Effector CD8-positive, alpha-beta T cell (primary cell): ENCODE measurements around the gene LEMD1.

ENCODE experiments used
- DNase-seq: peaks from one replicate; lab custom pipeline; 2025; lab: John Stamatoyannopoulos, UW

Gene LEMD1

DNA sequence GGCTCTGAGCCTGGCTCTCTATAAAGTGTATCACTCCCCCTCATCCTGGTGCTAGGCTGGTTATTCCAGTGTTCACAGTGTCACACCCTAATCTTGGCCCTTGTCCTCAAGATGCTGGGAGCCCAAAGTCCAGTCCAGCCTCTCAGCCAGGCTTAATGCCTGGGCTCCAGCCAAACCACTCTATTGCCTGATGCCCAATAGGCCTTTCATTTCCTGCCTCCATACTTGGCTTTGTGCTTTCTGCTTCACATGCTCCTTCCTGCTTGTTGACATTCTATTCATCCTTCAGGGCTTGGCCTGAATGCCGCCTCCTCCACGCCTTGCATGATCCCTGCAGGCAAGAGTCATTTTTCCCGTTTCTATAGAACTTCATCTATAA is 66.8 kb downstream of the LEMD1 start:
- DNase-seq = no peak

DNA sequence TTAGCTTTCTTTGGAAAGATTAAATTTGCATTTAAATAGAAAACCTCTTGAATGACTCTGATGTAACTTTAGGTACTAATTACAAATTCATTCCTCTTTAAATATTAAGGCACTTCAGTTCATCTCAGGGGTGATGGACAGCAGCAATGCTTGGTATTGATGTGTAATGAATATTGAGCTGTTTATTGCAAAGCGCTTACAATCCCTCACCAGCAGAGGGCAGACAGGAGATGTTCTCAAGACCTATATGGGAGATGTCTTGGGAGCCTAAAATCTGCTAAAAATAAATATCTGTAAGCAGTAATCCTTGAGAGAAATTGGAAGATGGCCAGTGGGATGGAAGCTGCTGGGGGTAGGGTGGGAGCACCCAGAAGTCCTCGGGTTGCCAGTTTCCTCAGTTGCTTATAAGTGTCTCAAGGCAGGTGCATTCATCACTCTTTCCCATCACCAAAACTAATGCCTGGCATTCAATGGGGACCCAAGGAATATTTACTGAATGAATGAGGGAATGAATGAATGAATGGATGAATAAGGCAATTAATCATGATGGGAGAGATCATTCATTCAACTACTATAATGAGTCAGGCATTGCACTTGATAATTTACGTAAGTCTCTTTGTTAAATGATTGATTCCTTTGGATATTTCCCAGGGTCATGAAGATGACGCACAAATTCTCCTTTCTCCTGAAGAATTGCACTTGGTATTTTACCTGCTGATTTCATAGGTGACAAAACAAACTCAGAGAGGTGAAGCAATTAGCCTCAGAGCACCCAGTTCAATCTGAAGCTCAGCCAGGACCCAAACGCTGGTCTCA is 67.4 kb downstream of the LEMD1 start:
- peak; percentile 48 for DNase-seq

DNA sequence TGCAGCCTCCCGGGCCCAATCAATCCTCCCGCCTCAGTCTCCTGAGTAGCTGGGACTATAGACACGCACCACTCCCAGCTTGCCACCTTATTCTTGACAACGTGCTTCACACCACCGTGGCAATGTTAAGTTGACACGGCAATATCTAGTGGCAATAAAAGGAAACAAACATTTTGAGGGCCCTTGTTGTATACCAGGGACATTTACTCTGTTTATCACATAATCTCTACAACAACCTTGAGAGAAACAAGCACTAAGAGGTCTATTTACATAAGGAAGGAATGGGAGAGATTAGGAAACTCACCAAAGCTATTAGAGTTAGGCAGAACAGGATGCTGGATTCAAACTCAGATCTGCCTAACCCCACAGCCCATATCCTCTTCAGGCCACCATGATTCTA is 68.2 kb downstream of the LEMD1 start:
- DNase-seq = no peak

DNA sequence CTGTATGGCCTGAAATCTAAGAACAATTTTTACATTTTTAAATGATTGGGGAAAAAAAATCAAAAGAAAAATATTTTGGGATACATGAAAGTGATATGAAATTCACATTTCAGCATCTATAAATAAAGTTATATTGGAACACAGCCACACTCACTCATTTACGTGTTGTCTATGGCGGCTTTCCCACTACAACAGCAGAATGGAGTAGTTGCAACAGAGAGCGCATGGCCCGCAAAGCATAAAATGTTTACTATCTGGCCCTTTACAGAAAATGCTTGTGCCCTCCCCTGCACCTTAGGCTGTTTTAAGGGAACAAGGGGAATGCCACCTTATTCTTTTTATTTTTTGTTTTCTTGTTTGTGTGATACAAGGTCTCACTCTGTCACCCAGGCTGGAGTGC is 68.7 kb downstream of the LEMD1 start:
- no peak for DNase-seq

DNA sequence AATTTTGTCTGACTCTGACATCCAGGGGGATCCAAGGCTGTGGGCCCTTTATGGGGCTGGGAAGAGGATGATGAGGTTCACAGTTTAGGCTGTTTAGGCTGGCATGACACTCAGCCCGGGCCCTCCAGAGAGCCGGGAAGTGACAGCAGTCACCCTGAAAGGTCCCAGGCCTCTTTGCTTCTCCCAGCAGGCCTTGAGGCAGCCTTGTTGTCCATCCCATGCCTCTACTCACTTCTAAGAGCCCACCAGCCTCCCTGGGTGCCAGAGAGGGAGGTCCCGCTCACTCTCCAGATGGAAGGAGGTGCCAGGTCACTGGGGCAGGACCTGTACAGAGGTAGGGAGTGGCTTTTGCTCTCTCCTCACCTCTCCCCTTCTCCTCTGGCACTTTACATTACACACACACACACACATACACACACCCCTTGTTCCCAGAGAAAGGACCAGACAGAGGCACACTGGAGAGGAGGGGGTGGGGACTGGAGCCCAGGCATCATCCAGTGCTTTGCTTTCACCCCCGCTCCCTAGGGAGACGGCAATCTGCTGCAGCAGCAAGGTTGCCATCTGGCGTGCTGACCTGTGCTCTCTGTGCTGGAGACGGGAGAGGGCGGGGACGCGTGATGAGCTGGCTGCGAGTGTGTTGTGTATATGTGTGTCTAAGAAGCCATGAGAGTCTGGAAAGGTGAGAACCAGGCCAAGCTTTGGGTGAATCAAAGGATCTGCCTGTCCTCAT is 69.7 kb downstream of the LEMD1 start:
- no peak for DNase-seq

DNA sequence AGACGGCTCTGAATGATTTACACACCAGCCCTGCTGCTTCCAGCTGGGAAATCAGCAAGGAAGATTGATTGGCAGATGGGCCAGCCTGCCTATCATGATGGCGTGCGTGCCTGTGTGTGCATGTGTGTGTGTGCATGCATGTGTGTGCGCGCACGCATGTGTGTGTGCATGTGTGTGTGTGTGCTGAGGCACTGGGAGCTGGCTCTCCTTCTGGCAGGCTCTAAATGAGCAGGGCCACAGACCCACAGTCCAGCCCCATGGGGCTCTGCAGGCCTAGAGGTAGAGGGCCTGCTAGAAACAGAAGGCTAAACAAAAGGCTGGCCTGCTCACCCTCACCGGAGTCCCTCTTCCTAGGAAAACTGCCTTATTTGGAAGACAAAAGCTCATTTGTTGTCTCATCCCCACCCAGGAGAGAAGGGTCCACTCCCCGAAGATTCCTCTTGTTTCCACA is 71.1 kb downstream of the LEMD1 start:
- DNase-seq = no peak

DNA sequence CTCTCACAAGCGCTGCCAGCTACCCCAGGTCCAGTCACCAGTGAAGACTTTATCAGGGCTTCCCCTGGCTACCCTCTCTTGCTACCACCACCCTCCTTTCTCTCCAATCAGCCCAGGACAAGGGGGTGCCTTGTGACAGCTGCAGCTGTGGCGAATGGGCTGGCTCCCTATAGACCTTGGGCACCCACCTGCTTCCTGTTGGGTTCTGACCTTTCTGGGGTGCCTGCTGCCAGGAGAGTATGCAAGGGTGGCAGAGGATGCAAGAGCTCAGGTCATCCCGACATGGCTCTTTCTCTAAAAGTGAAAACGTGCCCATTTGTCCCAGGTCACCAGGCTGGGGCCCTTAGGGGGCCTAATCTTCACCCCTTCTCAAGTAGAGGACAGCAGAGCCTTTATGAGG is 71.7 kb downstream of the LEMD1 start:
- no peak for DNase-seq

DNA sequence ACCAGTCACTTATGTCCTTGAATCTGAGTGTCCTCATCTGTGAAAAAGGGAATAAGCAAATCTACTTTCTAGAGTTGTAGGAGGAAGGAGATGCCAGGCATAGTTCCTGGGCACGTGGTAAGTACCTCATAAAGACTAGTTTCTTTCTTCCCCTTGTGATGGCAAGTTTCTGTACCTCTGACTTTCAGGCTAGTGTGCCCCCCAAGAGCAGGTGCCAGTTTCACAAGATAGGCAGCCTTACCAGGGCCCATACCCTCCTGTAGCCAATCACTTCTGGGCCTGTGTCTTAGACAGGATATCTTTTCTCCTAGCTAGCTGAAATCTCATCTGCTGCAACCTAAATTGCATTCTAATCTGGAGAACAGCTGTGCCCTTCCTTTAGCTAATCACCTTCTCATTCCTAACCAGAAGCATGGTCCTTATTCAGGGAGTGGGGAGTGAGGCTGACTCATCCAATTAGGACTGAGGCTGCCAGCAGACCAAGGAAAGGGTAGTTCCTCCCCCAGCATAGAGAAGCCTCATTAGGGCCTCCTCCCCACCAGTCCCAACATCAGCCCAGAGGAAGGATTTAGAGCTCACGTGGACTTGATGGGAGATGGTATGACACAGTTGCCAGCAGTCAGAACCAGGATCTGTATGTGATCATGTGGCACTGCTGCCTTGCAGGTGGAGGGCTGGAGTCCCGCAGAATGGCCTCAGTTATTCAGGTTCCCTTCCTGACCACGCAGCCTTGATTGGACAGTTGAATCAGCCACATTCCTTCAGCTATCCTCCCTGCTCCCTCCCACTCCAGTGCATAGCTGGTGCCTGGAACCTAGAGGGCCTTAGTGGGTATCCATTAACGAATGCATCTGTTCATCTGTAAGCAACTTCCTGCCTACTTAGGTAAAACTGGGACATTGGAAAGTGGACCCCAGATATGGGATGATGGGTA is 73.0 kb downstream of the LEMD1 start:
- no peak for DNase-seq

DNA sequence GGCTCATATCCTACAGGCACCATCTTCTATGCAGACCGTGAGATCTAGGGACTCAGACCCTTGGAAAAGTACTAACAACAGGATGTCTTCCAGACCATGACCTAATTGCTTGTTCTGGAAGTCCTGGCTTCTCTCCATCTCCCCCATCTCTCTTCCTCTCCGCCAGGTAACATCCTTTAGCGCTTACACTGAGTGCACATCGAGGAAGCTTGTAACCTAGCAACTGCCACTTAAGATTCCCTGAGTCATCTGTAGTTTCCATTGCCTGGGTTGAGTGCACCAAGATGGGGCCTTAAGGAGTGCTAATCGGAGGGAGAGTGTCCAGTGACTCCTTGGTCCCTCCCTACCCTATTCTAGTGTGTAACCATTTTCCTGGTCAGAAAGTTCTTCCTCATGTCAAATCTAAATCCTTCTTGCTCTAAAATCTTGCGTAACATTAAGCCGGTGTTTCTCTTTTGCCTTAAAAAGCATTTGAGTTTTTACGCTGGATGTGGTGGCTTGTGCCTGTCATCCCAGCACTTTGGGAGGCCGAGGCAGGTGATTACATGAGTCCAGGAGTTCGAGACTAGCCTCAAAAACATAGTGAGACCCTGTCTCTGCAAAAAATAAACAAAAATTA is 74.8 kb downstream of the LEMD1 start:
- no peak for DNase-seq

DNA sequence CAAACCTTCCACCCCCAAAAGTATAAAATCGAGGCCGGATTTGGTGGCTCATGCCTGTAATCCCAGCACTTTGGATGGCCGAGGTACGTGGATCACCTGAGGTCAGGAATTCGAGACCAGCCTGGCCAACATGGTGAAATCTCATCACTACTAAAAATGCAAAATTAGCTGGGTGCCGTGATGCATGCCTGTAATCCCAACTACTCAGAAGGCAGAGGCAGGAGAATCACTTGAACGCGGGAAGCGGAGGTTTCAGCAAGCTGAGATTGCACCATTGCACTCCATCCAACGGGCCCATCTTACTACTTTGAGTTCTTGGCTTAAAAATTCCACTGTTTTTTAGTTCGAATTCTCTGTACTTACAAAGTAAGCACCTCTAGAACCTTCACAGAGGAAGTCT is 76.1 kb downstream of the LEMD1 start:
- DNase-seq = no peak

DNA sequence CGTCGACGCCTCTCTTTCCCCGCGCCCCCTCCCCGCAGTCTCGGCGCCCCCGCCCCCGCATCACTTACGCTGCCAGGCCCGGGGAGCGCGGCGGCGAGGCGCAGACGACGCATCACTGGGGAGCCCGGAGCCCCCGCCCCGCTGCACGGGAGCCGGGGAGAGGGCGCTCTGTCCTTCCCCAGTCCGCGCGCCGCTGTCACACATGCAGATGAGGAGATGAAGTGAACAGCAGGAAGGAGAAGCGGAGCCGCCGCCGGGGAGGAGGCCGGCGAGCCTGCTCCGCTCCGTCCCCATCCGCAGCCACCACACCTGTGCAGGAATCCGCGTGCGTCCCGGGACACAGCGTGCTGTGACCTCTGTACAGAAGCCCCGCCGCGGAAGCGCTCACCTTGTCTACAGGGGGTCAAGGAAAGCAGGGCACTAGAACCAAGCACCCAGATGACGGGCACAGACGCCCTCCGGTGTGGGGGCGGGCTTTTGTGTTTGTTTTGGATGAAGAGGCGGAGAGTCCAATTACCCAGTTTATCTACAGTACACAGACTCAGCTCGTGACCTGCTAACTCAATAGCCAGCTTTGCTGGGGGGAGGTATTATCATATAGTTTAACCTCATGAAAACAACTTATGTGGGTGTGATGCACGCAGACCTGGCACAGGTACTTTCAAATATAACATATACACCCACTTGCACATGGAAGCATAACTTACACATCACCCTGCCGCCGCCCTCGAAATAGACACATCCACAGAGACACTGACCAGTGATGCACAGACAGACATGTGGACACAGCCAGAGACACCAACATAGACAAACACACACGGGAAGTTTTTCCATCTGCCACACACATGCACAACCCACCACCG is 77.6 kb downstream of the LEMD1 start:
- DNase-seq = peak; percentile 14

DNA sequence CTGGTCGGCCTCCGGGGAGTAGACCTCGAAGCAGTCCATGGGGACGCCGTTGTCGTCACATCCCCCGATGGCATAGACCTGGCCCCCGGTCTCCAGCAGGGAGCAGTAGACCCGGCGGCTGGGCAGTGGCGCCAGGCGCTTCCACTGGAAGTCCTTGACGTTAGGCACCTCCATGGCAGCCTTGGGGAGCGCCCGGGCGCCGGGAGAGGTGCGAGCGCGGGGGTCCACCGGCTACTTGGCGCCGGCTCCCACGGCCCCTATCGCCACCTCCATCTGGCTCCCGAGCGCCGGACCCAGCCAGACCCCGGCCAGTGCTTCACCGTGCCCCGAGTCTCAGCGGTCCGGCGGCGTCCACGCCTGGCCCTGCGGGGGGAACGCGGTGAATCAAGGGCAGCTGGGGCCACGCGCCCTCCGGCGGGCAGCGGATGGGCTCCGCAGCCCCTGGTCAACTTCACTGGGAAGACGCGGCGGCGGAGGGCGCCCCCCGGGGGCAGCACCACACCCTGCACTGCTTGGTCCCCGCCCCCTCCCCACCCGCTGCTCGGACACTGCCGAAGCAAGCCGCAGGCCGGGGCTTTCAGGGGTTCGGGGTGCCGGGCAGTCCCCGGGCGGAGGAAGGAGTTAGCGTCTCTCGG is 78.3 kb downstream of the LEMD1 start:
- DNase-seq = no peak

DNA sequence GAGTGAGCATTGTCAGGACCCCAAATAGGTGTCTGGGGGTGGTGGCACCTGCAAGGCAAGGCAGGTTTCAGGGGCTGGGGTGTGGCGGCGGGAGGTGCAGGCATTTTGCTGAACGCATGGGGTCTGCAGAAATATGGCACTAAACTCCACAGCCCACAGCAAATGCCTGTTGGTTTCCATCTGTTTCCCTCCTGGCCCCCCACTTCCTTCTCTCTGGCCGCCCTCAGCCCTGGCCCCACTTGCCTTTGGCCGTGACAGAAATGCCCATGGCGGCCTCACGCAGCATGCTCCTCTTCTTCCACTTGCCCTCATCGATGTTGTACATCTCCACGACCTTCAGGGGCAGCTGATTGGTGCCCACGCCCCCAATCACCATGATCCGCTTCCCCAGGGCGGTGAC is 78.9 kb downstream of the LEMD1 start:
- no peak for DNase-seq

DNA sequence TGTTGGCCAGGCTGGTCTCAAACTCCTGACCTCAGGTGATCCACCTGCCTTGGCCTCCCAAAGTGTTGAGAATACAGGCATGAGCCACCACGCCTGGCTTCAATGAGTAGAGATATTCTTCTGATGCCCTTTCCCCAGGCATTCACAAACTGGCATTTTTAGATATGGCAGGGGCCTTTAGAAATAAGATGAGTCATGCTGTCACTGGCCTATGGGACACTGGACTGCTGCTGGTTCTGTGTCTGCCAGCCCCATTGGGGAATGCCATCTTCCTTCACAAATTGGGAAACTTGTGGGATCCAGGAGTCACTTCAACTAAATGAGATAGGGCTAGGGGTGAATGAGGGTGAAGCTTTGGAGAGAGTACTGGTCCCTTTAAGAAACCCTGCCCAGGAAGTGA is 81.2 kb downstream of the LEMD1 start:
- no peak for DNase-seq

DNA sequence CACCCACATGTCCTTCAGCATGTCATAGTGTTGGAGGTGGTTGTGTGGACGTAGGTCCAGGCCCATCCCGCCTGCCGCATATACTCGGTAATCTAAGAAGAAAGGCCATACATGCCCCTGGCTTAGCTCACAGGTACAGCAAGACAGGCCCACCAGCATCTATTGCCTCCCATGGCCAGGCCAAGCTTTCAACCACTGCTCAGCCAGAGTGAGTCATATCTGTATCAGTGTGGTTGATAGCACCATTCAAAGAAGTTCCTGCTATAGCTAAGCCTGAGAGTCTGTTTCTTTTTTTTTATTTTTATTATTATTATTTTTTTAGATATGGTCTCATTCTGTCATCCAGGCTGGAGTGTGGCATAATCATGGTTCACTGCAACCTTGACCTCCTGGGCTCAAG is 82.1 kb downstream of the LEMD1 start:
- no peak for DNase-seq

DNA sequence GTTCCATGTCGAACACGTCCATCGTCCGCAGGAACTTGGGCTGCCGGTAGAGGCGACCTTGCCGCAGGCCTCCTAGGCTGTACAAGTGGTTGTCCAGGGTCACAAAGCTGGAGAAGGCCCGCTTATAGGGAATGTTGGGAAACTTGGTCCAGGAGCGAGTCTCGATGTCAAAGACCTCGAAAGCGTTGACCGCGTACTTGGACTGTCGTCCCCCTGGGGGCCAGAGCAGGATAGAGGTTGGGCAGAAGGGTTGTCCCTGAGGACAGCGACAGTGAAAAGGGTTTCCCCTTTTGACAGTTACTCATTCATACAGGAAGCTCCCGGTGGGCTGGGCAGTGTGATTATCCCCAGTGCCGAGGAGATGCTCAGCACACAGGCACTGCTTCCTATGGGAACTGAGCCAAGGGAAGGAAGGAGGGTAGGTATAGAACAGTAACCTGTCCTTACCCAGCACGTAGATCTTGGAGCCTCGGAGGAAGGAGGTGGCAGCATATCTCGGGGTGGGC is 82.6 kb downstream of the LEMD1 start:
- DNase-seq = no peak

DNA sequence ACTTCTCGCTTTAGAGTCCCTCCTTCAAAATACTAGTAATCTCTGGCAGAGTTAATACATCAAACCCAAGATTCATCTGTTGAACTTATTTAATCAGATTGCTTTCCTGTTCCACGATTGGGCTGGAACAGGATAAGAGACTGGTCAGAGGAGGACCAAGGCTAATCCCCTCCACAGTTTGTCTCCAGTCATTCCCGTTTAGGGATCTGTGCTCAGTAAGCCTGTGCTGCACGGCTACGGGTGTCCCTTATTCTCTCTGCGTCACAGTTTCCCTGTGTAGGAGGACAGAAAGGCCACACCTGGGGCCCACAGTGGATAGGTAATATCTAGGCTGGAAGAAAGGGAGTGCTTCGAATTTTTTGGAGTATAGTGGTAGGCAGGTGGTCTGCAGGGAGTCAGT is 83.8 kb downstream of the LEMD1 start:
- no peak for DNase-seq

DNA sequence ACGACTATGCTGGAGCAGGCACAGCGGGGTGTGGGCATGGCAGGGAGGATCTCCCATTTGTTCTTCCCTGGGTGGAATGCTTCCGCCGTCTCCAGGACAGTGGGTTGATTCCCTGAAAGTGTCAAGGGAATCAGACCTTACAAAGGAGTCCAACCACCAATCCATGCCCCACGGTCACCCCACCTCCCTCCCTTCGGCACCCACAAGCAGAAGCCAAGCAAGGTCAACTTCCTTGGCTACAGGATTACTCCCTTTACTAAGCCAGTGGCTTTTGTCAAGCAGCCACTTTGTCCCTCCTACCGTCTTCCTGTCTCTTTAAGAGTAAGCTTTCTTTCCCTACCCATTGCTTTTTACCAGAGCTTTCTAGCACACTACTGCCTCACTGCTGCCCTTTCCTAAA is 84.4 kb downstream of the LEMD1 start:
- no peak for DNase-seq

DNA sequence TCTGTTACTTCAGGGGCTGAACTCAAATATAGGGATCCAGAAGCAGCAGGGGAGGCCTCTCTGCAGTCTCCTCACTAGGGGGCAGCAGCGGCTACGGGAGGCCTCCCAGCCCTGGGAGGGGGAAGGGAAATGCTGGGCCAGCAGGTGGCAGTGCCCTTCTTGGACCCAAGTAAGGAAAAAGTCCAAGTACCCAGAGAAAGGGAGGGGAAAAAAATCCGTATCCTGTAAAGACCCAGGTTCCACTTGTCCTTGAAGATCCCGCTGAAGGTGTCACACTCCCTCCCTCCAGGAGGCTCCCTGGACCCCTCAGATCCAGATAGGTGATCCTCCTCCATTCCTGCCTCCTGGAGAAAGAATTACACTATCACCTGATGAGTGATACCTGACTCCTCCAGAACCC is 86.2 kb downstream of the LEMD1 start:
- DNase-seq = peak; percentile 68
